ENCODE data around the gene NXT1.

GRCh38 chr20:23401051-23401450 is 50.5 kb downstream of the NXT1 start:
- TF ChIP-seq CTCF (IDR thresholded peaks at IDR 0.05) = no peak
- TF ChIP-seq POLR2A (IDR thresholded peaks at IDR 0.05) = no peak
